Activated T-cell treated with anti-CD3 and anti-CD28 coated beads, Interleukin-2, amount 50 U/mL, for 1 hour (primary cell): Measurements from ENCODE around the gene AFDN.

Experiments used
- DNase-seq: peaks from one replicate; pipeline ENCODE4 v3.0.0-alpha.2; 2020

Gene AFDN

DNA sequence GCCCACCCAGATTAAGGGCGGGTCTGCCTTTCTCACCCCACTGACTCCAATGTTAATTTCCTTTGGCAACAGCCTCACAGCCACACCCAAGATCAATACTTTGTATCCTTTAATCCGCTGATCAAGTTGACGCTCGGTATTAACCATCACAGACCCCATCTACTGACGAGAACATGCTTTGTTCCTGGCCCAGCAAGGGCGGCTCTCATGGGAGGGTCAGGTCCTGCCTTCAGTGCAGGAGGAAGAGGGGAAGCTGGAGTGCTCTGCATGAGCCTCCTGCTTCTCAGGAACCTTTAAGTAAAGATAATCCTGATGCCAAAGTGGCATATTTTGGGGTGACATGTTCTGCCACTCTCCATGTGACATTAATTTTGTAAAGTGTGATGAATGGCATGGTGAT is 179.1 kb downstream of the AFDN start:
- no peak for DNase-seq

DNA sequence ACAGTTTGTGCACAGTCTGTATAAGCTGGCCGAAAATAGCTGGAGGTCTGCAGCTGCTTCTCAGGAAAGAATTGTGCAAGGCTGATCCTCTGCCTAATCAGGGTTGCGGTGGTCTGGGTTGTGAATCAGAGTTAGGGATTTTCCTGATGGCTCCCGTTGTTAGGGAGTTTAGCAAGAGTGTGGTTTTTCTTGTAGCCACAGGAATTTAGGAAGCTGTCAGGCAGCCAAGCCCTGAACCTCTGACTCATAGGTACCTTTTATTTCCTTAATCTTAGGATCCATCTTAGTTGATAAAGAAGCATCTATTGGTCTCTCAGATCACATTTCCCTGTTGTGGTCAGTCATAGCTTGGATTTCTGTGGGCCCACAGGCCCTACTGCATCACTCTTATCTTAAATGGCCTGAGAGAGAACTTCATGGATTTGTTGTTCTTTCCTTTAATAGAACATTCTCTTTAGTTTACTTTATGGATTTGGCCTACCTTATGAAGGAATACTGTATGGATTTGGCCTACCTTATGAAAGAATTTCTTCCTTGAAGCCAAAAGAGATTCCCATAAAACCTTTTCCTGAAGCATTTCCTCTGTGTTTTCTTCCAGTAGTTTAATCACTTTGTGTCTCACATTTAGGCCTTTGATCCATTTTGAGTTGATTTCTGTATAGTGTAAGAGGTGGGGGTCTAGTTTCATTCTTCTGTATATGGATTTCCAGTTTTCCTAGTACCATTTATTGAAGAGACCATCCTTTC is 181.1 kb downstream of the AFDN start:
- no peak for DNase-seq

DNA sequence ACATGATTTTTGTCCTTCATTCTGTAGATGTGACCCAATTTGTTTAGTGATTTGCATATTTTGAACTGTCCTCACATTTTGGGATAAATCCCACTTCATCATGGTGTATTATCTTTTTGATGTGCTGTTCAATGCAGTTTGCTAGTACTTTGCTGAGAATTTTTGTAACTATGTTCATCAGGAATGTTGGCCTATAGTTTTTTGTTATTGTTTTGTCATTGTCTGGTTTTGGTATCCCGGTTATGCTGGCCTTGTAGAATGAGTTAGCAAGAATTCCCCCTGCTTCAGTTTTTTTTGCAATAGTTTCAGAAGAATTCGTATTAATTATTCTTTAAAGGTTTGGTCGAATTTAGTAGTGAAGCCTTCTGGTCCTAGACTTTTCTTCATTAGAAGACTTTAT is 182.6 kb downstream of the AFDN start:
- no peak for DNase-seq

DNA sequence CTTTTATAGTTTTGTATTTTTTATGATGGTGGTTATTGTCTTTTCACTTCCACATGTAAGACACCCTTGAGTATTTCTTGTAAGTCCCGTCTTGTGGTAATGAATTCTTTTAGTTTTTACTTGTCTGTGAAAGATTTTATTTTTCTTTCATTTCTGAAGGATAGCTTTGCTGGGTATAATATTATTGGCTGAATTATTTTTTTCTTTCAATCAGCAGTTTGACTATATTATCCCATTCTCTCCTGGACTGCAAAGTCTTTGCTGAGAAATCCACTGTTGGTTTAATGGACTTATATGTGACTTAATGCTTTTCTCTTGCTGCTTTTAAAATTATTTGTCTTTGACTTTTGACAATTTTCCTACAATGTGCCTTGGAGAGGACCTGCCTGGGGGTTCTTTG is 184.6 kb downstream of the AFDN start:
- DNase-seq, result no peak

DNA sequence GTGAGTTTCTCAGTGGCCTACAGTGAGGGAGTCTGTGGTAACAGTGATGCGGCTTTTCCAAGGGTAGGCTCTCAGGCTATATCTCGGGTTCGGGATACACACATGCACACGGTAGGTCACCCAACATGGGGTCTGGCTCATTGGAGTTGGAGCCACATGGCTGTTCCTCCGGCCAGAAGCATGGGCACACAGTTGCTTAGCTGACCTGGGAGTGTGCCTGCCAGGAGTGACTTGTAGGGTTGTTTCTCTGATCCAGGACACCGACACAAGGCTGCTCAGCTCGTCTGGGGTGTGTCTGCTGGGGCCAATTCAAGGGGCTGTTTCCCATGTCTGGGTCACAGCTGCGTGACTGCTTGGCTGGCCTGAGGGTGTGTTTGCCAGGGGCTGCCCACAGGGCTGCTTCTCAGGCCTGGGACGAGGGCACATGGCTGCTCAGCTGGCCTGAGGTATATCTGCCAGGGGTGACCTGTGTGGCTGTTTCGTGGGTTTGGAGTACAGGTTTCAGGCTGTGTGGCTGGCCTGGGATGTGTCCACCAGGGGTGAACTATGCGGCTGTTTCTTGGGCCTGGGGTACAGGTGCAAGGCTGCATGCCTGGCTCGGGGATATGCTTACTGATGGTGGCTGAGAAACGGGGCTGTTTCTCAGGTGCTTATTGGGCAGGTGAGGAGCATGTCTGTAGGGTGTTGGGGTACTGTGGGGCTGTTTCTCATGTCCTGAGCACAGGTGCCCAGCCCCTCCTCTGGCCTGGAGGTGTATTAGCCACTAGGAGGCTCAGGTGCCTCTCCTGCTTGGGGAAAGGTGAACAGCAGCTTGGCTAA is 185.9 kb downstream of the AFDN start:
- no peak for DNase-seq

DNA sequence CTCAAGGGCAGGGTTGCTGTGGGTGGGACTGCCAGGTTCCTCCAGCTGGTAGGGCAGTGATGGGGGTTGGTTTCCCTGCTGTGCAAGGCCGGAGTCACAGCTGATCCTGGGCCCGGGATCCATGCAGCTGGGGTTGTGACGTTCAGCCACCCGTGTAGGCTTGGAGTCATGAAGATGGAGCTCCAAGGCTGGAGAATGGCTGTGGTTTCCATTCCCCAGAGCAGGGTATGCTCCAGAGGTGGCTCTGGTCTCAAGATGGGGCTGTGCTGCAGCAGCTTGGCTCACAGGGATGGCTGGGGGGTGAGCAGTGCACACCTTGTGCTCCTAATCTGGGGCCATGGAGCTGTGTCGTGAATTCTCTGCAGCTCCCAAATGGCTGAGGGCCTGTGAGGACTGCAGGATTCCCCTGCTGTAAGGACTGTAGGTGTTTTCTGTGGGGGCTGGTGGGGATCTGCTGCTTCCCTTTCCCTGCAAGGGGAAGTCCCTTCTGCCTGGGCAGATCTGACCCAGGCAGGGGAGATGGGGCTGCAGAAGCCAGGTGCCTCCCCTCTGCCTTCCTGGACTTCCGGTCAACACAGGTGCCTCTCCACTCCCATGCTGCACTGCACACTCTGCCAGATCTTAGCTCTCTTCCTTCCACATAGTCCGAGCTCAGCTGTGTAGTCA is 186.7 kb downstream of the AFDN start:
- no peak for DNase-seq

DNA sequence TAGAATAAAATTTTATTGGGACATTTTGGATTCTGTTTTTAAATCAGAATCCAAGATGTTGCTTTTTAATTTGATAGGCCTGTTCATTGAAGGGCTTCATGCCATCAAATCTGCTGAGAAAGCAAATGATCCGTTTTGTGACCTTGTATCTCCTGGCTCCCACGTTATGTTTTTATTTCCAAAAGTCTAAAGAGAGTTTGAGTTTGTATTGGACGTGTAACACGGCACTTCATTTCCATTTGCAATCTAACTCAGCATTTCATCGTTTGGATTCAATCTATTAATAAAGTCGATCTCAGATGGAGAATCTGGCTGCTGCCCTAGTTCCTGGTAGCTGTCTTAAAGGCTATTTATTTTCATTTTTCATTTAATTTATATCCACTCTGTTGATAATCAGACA is 187.7 kb downstream of the AFDN start:
- DNase-seq, result no peak

DNA sequence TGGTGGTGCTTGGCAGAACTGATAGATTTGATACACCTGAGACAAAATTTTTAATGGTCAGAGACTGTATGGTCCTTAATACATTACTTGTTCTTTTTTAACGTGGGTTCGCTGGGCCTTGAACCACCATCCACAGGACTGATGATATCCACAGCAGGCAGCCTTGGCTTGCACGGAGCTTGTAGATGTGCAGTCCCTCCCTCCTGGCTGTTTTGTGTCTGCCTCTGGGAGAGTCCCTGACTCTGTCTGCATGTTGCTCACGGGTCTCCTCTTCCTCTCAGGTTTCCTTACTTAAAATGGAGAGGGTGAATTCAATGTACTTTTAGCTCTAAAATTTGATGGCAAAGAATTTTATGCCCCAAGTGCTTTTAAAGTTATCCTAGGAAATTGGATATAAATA is 188.3 kb downstream of the AFDN start:
- no peak for DNase-seq

DNA sequence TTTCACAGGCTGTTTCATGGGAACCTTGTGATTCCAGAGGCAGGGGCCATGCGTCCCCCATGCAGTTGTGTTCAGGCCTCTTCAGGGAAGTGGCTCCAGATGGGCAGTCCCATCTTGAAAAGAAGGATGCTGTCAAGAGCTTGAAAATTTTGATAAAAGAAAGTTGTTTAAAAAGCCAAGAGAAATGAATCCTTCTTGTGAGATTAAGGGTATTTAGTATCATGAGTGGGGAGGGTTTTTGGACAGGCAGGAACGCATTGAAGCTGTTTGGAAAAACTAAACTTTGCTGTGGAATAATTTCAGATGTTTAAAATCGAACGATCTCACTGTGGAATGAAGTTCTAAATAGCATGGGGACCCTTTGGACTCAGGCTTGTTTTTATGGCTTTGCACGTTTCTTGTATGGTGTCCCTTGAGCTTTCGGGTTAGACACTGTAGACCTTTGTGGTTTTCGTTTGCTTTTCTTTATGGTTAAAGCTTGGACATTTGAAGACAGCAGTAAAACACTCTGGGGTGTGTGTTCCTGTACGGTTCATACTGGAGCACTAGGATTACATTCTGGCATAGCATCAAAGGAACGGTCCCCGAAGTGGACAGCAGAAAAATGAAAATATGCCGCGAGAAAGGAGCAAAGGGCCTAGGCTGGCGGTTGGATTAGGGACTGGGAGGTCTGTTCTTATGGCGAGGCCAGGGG is 188.9 kb downstream of the AFDN start:
- no peak for DNase-seq

DNA sequence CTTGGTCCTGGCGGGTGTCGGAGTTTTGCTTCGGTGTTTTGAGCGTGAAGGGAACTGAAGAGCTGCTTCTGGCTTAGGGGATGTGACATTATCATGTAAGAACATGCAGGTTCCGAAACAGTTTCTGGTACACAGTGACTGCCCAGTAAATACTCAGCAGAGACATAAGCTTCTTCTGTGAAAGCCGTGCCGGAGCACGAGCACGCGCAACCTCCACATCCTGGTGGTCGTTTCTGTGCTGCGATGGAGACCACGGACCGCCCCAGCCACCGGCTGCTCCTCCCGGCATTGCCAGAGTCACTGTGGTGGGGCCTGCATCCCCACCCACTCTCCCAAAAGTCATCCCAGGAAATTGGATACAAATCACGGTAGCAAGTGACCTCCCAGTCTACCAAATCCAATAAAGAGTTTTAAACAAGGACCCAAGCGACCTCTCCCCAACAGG is 189.5 kb downstream of the AFDN start:
- no peak for DNase-seq

DNA sequence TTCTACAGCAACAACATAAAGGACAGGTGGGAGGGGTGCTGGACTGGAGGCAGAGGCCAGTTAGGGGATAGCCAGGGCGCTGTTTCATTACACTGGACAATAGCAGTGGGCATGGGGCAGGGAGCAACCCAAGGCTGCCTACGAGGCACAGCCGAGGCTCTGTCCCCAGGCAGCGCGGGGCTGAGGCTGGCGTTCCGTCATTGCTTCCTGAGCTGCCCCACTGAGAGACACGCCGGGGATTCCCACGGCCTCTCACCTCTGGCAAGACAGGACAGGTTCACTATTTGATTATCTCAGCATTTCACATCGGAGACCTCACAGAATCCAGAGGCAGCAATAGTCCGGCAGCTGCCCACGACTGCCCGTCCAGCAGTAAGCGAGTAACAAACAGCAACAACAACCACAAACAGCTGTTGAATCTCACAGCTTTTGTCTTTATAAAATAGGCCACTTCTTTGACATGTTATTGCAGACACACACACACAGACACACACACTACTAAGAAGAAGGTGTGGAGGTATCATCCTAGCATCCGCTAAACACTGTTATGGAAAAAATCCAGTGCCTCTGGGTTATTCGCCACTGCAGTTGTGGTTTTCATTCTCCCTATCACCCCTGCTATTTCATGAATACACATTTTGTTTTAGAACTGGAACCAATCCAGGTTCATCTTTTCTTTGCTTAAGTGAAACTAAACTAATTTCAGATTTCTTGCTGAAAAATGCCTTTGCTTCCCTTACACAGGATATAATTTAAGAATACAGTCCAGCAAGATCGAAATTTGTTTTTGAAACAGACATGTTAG is 190.2 kb downstream of the AFDN start:
- no peak for DNase-seq

DNA sequence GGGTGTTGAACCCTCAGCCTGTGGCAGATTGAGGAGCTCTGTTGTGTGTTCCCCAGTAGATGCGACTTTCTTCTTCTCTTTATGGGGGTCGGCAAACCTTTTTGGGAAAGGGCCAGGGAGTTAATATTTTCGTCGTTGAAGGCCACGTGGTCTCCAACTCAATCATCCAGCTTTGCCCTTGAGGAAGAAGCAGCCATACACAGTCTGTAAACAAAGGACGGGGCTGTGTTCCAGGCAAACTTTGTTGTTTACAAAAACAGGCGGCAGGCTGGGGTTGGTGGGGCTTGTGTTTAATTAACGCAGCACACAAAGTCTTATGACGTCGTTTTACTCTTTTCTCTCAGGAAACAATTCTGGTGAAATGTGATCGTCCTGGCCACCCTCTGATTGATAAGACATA is 190.9 kb downstream of the AFDN start:
- DNase-seq, result no peak

DNA sequence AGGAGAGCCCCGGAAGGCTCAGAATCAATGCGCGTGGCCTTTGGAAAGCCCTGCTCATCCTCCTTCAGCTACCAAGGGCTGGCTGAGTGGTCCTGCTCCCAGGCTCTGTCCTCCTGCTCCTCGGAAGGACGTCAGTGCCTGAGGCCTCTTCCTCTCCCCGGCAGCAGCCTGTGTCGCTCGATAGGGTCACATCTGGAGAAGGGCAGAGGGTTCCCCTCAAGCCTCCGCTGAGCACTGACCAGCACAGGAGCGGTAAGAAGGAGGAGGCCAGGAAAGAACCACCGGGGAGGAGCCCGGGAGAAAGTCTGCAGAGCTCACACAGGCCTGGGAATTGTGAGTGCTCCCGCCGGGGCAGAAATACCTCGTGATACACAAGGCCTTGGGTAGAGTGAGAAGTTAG is 192.0 kb downstream of the AFDN start:
- no peak for DNase-seq

DNA sequence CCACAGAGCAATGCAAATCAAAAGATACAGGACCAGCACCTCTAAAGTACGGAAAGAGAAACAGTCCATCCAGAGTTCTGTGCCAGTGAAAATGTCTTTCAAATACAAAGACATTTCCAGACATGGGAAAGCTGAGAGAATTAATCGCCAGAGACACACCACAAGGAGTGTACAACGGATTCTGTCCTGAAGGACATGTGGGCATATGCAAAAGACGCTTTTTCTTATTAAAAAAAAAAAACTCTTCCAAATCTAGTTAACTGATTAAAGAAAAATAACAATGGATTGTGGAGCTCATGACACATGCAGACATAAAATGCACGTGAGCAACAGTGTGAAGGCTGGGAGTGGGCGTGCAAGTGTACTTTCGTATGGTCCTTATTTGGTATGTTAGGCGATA is 193.5 kb downstream of the AFDN start:
- DNase-seq, result no peak

DNA sequence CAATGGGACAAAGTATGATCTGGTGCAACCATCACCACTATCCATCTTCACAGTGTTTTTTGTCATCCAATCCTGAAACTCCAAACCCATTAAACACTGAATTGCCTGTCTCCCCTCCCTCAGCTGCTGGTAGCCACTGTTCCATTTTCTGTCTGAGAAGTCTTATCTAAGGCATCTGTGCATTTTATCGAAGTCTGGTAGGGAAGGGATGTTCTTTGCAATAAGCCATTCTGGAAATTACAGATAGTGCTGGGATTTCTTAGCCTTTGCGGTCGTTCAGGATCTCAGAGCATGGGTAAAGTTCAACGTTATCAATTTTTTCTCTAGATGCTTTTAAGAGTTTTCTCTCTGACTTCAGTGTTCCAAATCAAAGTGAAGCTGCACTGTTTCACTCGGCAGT is 194.9 kb downstream of the AFDN start:
- no peak for DNase-seq
